COR-L47 (cell line): Measurements from ENCODE around the gene KCNMB1.

Source experiments
- DNase-seq: peaks from one replicate; lab custom pipeline; 2025; lab: John Stamatoyannopoulos, UW

KCNMB1 gene

DNA sequence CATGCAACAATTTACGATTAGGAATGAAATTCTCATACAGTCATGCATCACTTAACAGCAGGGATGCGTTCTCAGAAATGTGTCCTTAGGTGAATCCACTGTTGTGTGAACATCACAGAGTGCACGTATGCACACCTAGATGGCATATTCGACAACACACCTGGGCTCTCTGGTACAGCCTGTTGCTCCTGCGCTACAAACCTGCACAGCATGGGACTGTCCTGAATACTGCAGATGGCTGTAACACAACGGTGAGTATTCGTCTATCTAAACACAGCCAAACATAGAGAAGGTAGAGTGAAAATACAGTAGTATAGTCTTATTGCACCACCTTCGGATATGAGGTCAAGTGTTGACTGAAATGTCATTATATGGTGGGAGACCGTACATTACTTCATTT lies 47.6 kb downstream of the KCNMB1 start:
- DNase-seq: no peak

DNA sequence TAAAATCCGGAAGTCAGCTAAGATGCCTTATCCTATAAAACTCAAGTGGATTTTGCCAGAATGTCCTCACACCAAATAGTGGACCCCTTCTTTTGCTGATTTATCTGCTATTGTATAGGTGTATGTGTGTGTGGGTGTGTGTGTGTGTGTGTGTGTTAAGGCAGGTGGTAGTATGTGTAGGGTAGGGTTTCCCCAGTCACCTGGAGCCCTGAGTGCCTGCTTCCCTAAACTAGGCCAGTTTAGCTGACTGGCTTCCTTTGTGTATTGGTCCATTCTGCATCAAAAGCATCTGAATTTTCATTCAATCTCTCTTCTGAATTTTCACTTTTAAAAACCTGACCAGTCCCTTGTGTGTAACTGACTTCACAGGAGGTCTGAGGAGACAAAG lies 49.4 kb downstream of the KCNMB1 start:
- no peak for DNase-seq

DNA sequence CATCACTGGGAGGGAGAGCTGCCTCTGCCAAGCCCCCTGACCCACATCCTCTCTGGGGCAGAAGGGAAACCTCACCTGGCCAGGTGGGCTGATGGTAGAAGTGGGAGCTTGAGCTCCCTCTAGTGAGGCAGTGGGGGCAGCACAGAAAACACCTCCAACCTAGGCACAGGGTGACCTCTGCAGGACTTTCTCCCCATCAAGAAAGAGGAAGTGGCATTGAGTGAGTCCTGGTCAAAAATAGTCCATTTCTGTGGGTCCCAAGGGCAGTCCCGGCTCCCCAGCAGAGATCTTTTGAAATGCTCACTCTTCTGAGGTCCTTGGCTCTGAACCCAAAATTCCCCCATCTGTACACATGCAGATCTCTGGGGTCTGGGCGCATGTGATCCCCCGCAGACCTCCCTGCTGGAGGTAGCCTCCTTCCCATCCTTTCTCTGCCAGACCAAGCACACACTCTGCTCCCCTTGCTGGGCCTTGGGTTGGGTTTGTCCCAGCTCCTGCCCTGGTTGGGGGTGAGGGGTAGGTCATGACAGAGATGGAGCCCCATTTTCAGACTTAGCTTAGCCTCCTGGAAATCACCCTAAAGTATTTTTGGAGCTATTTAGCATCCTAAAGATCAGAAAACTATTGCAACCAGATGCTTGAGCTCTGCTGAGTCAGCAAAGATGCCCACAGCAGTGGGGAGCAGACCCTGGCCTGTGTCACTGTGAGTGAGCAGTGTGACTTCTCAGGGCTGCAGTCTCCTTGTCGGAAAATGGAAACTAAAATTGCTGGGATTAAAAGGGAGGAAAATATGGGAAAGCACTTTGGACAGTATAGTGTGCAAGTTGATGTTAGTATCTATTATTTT lies 50.0 kb downstream of the KCNMB1 start:
- DNase-seq: no peak

DNA sequence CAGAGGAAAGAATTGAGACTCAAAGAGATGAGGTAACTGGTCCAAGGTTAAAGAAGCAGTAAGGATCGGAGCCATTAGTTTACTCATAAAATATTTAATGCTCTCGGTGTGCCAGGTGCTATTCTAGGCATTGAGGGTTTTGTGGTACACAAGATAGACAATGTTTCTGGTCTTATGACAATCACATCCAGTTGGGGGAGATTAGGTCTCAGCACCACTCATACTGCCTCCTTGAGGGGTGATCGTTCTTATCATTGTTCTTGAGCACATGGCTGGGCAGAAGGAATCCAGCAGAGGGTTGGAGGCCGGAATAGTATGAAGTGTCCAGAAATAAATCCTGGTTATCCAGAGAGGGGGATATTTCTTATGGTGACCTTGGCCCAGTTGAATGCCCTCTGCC lies 50.9 kb downstream of the KCNMB1 start:
- DNase-seq: no peak

DNA sequence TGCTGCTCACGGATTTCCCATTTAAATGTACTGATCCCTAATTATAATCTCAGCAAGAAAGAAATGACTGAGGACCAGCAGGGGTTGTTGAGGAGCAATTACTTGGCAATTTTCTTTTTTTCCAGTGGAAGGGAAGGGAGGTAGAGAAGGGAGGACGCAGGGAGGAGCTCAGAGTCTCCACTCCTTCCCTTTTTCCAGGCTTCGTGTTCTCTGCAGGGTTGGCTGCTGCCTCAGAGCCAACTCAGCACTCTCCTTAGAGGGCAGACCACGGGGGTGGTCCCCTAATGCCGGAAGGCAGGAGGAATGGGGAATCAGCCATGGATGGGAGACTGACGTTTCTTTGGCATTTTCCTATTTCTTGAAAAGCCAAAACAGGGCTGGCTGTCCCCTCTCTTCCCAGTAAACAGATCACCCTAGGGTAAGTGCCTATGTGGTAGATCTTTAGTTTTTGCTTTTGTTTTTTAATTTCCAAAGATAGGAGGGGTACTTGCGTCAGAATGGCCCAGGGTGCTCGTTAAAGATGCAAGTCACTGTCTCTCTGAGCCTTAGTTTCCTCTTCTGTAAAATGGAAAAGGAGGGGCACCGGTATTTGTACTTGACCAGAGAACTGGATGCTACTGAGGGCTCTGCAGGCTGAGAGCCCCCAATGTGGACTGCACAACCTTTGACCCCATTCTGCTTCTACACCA lies 52.0 kb downstream of the KCNMB1 start:
- DNase-seq: peak; percentile 25

DNA sequence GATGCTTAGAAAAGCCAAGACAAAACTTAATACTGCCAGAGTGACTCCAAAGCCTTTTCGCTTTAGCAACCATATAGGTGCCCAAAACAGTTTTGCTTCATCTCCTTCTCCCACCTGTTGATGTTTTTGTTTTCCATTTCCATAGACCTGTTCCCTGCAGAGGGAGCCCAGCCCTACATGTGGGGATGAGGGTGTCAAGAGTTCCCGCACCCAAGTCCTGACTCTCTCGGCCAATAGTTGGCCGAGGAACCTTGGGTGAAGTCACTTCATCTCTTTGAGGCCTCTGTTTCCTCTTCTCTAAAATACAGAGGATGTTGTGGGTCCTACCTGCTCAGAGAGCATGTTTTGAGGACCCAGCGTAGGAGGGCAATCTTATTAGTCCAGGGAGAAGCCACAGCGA lies 53.1 kb downstream of the KCNMB1 start:
- DNase-seq: no peak

DNA sequence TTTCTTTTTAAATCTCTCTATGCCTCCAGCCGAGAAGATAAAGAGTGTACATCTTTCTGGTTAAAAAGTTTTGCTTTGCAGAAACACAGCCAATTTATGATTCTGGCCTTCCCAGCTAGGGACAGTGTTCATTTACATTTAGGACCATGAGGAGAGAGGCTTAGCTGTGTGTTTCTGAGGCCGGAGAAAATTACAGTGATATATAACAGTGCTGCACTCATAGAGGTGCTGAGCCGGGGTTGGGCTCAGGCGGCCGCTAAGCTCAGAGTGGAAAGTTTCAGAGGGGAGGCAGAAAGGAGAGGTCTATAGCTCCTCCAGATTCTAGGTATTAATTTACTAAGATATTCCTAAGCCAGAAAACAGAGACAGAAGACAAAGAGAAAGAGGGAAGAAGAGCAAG lies 54.5 kb downstream of the KCNMB1 start:
- no peak for DNase-seq

DNA sequence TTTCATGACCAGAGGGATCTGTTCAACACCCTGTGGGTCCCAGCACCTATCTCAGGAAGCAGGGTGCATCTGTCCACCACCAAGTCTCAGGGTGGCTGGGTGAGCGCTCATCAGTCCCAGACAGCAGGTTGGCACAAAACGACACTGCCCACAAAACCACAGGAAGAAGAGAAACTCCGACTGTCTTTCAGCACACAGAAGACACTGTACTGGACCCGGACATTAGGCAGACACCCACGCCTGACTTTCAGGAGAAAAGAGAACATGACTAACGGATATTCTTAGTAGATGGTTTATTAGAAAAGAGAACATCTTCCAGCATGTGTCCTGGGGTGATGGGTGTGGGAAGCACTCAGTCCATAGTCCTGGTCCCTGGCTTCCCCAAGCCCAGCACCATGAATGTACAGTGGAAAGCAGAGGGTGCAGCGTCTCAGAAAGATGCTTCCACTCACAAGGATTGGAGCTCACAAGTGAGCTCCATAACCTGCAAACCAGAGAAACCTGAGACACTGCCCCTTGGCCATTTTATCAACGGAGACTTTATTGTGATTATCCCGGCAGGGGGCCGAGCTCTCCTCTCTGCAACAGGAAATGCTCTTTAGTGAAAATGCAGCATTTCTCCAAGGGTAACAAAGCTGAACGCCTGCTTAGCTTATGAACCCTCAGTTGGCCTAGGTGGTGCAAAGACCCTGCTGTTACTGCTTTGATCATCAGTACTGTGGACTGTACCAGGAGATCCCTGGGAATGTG lies 55.8 kb downstream of the KCNMB1 start:
- peak; percentile 71 for DNase-seq

DNA sequence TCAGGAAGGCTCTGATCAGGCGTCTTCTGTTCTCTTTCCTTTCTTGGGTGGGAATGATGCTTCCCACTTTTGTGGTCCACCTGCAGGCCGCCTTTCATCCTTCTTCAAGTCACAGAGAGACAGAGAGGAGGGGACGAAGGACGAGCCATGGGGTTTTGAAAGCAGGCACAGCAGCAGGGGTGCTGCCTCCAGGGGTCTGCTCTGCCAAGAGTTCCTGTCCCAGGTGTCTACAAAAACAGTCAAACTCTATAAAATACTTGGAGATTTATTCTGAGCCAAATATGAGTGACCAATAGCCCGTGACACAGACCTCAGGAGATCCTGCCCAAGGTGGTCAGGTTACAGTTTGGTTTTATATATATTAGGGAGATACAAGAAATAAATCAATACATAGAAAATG lies 57.1 kb downstream of the KCNMB1 start:
- no peak for DNase-seq

DNA sequence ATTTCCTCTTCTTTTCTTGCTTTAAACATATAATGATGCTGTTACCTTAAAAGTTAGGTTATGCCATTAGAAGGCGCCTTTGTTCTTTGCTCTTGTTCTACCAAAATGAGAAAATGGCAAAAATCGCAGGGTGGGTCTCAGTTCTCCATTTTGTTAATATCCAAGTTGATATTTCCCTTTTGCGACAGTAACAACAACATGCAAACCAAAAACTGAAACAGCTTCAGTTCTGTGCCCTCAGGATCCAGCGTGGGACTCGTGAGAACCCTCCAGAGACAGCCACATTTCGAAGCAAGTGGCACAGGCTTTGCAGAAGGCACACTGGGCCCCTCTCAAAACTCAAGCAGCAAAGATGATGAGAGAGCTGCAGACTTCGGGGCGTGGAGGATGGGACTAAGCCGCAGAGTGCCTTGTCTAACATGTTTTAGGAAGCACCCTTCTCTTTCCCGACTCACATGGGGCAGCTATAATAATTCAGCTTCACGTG lies 58.6 kb downstream of the KCNMB1 start:
- DNase-seq: no peak

DNA sequence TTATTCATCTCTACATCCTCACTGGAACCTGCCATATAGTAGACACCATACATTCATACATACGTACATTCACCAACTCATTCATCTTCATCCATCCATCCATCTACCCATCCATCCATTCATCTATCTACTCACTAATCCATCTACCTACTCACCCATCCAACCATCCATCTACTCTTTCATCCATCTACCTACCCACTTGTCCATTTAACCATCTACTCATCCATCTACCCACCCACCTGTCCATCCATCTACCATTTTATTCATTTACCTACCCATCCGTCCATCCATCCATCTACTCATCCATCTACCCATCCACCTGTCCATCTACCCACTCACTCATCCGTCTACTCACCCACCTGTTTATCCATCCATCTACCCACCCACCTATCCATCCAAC lies 59.6 kb downstream of the KCNMB1 start:
- DNase-seq: no peak

DNA sequence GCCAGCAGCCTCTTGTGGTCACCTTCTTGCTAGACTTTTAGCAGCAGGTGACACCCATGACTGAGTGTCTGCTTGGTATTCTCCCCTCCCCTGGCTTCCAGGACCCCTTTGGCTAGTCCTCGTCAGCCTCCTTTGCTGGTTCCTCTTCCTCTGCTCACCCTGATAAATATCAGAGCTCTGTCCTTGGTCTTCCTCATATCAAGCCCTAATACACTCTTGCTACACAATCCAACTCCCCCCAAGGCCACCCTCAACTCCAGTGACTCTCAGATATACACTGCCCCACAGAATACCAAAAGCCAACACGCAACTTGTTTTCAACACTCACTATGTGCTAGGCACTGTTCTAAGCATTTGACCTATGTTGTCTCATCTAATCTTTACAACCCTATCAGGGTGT lies 61.3 kb downstream of the KCNMB1 start:
- DNase-seq: no peak

DNA sequence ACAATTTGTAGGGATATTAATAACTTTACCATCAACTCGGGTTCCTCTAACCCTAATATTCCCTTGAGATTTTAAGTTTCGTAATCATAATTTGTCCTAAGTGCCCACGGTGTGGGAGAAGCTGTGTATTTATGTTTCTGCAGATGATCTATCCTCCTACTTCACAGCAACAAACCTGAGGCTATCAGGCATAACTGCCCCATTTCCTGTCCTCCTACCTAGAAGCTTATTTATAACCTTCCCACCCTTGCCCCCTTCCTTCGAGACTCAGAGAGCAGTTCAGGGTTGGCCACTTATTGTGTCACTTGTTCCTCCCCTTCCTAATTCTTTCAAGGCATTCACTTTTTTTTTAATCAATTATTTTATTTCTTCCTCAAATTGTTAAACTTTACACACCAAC lies 62.0 kb downstream of the KCNMB1 start:
- DNase-seq: no peak
